NCI-H460 (cell line): Measurements from ENCODE around the gene UBR4. TPM values are rescaled to one million over a fixed set of nuclear protein-coding genes. Genes with fewer than 3 reads are reported as not detected.
"Not testable (repeated sequence)": the region's sequence is repeated elsewhere in the genome, so short reads cannot be mapped to it uniquely, and the experiment has no call there.

Source experiments
- DNase-seq: peaks from one replicate; pipeline ENCODE4 v3.0.0-alpha.2; 2016; ENCODE audit warnings: low read depth; ENCODE audit errors: extremely low read depth
- total RNA-seq: library from RNA; depleted of rRNA; stranded (reverse); fragments of >200 nt; shearing (Covaris generic); gene quantifications from 2 replicates; pipeline ENCODE4 v1.2.3, GENCODE V29; 2014

UBR4 gene
- total RNA-seq, 1 experiment from 2014 or later, result 210 TPM

DNA sequence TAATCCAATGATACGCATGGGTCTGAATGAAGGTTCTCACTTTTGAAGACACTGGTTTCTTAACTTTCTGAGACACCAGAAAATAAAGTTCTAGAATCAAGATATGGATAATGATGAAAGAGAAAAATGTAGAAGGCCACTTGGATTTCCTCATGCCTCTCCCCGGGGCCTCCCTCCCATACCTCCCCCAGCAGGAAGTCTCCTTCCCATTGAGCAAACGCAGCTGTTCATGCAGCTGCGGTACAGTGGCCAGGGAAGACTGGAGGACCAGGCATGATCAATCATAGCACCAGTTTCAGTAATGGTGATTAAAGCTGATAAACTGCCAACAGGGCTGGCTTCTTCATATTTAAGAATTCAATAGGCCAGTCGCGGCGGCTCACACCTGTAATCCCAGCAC is 10.9 kb upstream of the UBR4 start:
- no peak for DNase-seq

DNA sequence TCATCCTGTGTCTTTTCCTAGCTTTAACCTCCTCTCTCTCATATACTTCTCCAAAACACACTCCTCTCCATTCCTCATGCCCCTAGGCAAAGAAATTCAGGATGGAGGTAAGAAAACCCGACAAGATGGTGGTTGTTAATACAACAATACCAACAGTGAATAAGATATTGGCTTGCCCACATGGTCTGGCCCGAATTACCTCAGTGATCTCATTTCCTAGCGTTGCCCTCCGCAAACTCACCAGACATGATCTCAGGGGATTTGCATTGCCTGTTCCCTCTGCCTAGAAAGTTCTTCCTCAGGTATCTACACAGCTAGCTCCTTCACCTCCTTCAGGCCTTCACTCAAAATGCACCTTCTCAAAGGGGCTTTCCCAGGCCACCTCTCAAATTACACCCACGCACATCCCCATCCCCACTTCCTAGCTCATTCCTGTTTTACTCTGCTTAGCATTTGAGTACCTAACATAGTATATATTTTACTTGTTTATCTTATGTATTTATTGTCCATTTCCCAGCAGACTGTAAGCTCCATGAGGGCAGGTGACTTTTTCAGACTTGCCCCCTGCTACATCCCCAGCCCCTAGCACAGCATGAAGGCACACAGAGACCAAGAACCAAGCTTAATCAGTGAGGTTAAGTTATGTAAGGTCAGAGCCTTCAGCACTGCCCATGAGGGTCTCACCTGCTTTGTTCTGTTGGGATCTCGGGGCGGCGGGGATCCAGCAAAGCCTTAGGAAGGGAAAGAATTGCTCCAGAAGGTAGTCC is 10.2 kb upstream of the UBR4 start:
- no peak for DNase-seq

GRCh38 chr1:19219451-19219850 is 9.4 kb upstream of the UBR4 start:
- DNase-seq, result no peak

- DNase-seq, result not testable (repeated sequence)
Observed at GRCh38 chr1:19216585-19216984, 6.5 kb upstream of the UBR4 start.

GRCh38 chr1:19213580-19213979 is 3.5 kb upstream of the UBR4 start:
- no peak for DNase-seq

DNA sequence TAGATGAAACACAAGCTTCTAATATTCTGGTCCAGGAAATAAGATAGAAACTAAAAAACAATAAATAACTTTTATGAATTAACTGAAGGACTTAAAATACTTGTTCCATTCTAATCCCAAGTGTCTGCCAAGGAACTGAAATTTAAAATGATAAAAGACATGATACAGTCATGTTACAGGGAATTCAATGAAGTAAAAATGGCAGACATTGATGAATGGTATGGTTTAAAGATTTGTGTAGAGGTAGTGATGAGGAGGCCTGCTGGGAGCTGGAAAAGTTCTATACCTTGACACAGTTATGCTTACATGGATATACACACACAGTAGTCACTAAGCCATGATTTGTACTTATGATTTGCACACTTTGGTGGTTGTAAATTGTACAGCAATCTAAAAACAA is 2.1 kb upstream of the UBR4 start:
- DNase-seq, result no peak

GRCh38 chr1:19210772-19211549 is 895 bp upstream of the UBR4 start:
- no peak for DNase-seq

- DNase-seq, result no peak
Observed at GRCh38 chr1:19209439-19209989, 552 bp downstream of the UBR4 start.

DNA sequence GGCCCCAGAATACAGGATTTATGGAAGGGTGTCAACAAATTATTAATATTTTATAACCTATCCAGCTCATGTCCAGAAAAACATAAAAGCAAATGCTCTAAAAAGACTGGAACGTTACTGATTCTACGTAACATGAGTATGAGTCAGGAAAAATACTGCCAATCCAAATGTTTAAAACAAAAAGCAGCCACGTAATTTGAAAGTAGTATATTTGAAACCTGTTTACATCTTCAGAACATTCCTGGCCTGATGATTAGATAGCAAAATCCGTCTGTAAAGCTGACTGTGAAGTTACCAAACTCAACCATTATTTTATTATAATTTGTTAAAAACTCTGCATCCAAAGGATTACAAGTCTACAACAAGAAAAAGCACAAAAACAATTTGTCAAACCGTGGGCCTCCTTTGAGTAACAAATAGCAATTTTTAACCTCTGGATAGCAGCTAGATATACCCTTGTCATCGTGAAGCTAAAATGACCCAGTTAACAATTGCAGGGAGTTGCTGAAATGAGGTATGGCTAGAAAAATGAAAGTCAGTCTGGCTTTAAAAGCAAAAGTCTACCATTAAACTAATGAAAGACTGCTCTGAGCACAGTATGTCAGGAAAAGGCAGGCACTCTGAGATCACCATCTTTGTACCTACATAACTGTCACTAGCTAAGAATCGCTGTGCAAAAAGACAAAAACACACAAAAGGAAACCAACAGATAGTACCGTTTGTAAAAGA is 1.2 kb downstream of the UBR4 start:
- DNase-seq, result no peak

DNA sequence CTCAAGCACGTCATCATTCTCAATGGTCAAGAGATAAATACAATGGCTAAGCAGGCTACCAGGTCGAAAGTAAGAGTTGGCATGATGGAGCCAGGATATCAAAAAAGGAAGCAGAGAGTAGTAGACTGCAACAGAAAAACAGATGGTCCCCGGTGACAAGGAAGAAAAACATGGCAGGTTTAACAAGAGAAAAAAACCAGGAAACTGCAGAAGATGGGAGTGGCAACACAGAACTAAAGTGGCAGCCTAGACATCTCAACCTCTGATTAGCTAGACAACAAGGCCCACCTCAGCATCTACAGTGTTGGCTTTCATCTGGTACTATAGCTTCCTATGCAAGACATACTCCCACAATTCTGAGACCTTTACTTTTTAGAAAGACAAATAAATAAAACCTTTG is 3.1 kb downstream of the UBR4 start:
- DNase-seq, result no peak

- no peak for DNase-seq
Observed at GRCh38 chr1:19205845-19206244, 4.2 kb downstream of the UBR4 start.

DNA sequence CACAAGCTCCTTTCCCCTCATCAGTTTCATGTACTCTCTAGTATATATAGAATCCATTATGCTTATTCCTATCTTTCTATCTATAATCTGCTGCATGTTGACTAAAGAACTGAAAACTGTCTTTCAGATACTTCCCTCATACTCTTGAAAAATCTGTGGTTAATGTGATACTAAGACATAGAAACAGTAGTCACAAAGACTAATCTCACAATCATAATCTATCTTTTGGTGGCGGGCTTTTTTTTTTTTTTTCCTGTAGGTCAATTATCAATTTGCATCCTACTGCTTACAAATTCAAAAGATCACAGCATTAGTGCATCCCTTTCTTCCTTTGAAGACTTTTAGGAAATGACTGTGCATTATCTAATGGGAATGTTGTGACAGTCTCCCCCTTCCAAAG is 4.7 kb downstream of the UBR4 start:
- DNase-seq, result no peak

- no peak for DNase-seq
Observed at GRCh38 chr1:19204446-19205266, 5.4 kb downstream of the UBR4 start.

- no peak for DNase-seq
Observed at GRCh38 chr1:19203440-19203839, 6.6 kb downstream of the UBR4 start.

- no peak for DNase-seq
Observed at GRCh38 chr1:19202396-19202795, 7.7 kb downstream of the UBR4 start.

- DNase-seq, result no peak
Observed at GRCh38 chr1:19199969-19200604, 10.0 kb downstream of the UBR4 start.

GRCh38 chr1:19199329-19199968 is 10.6 kb downstream of the UBR4 start:
- no peak for DNase-seq

GRCh38 chr1:19198820-19199219 is 11.2 kb downstream of the UBR4 start:
- DNase-seq, result no peak

DNA sequence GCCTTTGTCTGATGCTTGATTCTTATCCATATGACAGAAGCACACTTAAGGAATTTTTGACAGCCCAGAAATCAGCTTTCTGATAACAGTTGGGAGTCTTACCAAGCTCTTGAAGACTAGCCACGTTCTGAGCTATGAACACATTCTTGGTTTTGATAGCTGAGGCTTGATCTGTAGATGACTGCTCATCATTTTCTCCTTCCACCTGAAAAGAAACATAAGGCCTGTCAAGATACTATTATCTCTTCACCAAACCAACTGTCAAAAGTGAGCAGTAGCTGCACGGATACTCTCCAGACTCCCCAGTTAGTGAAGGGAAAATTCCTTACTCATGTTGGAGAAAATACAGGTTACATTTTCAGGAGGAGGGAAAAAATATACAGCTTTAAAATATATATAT is 12.2 kb downstream of the UBR4 start:
- DNase-seq, result no peak
